ENCODE data around the gene C19orf67. TPM values are rescaled to one million over a fixed set of nuclear protein-coding genes. Genes with fewer than 3 reads are reported as not detected.
"Not testable (repeated sequence)": the region's sequence is repeated elsewhere in the genome, so short reads cannot be mapped to it uniquely, and the experiment has no call there.

C19orf67 gene
- total RNA-seq, 2 experiments from 2014 or later: not detected

DNA sequence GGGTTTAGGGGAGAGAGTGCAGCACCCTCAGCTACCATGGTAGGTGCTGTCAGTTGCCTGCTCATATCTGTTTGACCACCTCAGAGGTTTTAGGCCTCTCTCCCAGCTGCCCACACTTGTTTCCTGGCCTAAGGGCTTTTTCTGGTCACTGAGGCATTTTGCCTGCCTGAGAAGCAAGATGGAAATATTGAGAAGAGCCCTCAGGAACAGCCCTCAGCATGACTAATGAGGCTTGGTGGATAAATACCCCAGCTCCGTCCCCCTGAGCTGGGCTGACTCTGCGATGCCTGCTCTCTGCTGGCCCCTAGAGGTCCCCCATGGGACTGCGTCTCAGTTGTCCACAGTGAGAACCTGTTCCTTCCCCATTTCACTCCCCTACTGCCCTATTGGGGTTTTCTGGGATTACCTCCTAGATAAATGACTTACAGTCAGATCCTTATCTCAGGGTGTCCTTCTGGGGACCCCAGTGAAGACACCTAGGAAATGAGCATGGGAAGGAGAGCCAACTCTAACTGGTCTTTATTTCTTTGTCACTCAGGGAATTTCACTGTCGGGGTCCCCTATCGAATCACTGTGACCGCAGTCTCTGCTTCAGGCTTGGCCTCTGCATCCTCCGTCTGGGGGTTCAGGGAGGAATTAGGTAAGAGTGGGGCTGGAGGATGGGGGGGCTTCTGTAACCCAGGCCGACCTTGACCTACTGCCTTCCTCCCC is 37.0 kb downstream of the C19orf67 start:
- Mint-ChIP-seq H3K4me1 (ENCODE audit: low read depth) (peaks cover 13% of the 10 kb centered on the region), H3K9me3 (no peaks in the 10 kb centered on the region), H3K4me3 (no peak overlapping the region), H3K36me3 (ENCODE audit: low read depth) (peaks cover 60% of the 10 kb centered on the region), H3K27ac (no peak overlapping the region), H3K27me3 (no peaks in the 10 kb centered on the region)
- POLR2A ChIA-PET: interaction anchor here (0.9 kb wide), 1 partner anchor 22 kb away, joined by 3 read pairs; no protein-coding TSS in a partner anchor
- CTCF ChIA-PET: interaction anchor here (0.6 to 6.6 kb wide), 31 partner anchors 11 to 220 kb away, joined by 3 to 69 read pairs (median 4); partner anchors contain the start of genes IL27RA, MISP3 and PALM3
- DNase-seq: peak; percentile 85
- intact Hi-C loops (cut with micrococcal nuclease): no loop called here
- TF ChIP-seq, protein P1, sequence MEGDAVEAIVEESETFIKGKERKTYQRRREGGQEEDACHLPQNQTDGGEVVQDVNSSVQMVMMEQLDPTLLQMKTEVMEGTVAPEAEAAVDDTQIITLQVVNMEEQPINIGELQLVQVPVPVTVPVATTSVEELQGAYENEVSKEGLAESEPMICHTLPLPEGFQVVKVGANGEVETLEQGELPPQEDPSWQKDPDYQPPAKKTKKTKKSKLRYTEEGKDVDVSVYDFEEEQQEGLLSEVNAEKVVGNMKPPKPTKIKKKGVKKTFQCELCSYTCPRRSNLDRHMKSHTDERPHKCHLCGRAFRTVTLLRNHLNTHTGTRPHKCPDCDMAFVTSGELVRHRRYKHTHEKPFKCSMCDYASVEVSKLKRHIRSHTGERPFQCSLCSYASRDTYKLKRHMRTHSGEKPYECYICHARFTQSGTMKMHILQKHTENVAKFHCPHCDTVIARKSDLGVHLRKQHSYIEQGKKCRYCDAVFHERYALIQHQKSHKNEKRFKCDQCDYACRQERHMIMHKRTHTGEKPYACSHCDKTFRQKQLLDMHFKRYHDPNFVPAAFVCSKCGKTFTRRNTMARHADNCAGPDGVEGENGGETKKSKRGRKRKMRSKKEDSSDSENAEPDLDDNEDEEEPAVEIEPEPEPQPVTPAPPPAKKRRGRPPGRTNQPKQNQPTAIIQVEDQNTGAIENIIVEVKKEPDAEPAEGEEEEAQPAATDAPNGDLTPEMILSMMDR (IDR thresholded peaks at IDR 0.05): peak; percentile 96
- ATAC-seq: peak; percentile 97

GRCh38 chr19:14047866-14048265 is 37.7 kb downstream of the C19orf67 start:
- H3K27ac Mint-ChIP-seq; H3K4me3 Mint-ChIP-seq; H3K27me3 Mint-ChIP-seq; H3K9me3 Mint-ChIP-seq; POLR2A ChIA-PET; DNase-seq; intact Hi-C loops (cut with micrococcal nuclease); ATAC-seq: not testable (repeated sequence)
- peaks cover 60% of the 10 kb centered on the region for H3K36me3 Mint-ChIP-seq (ENCODE audit: low read depth)
- CTCF ChIA-PET: interaction anchor here (0.6 to 6.6 kb wide), 29 partner anchors 11 to 219 kb away, joined by 3 to 69 read pairs (median 4); partner anchors contain the start of genes IL27RA, MISP3 and PALM3
- H3K4me1 Mint-ChIP-seq (ENCODE audit: low read depth): peaks cover 14% of the 10 kb centered on the region

DNA sequence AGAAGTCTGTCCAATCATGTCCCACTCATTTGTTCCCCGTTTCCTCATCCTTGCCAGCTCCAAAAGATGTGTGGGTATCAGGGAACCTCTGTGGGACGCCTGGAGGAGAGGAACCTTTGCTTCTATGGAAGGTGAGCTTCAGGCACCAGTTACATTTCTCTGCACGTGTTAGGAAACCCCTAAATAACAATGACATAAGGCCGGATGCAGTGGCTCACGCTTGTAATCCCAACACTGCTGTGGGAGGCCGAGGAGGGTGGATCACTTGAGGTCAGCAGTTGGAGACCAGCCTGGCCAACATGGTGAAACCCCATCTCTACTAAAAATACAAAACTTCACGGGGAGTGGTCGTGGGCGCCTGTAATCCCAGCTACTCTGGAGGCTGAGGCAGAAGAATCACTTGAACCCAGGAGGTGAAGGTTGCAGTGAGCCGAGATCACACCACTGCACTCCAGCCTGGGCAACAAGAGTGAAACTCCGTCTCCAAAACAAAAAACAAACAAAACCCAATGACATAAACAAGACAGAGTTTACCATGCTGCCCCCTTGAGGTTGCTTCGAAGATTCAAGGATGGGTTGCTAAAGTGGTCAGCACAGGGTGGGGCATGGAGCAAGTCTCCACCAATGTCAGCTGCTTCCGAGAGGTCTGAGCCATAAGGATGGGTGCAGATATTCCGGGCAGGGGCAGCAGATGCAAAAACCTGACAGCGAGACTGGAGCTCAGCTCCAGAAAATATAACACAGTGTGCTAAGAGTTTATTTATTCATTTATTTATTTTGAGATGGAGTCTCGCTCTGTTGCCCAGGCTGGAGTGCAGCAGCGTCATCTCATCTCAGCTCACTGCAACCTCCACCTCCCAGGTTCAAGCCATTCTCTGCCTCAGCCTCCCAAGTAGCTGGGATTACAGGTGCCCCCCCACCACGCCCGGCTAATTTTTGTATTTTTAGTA is 42.6 kb downstream of the C19orf67 start:
- H3K27me3 Mint-ChIP-seq; H3K9me3 Mint-ChIP-seq; intact Hi-C loops (cut with micrococcal nuclease); H3K4me3 Mint-ChIP-seq: not testable (repeated sequence)
- Mint-ChIP-seq H3K36me3 (ENCODE audit: low read depth) (peaks cover 48% of the 10 kb centered on the region), H3K27ac (peak overlapping the region; percentile 70), H3K4me1 (ENCODE audit: low read depth) (peaks cover 15% of the 10 kb centered on the region)
- ATAC-seq (peak; percentile 62), DNase-seq (peak; percentile 55)
- ChIA-PET POLR2A (interaction anchor here (1.2 kb wide), 1 partner anchor 11 kb away, joined by 5 read pairs; the partner anchor contains the start of gene IL27RA), CTCF (interaction anchor here (0.8 to 2.1 kb wide), 14 partner anchors 9 to 161 kb away, joined by 3 to 12 read pairs (median 4); partner anchors contain the start of genes IL27RA, MISP3 and RLN3)
- TF ChIP-seq, protein P1 (IDR thresholded peaks at IDR 0.05): peak; percentile 58

DNA sequence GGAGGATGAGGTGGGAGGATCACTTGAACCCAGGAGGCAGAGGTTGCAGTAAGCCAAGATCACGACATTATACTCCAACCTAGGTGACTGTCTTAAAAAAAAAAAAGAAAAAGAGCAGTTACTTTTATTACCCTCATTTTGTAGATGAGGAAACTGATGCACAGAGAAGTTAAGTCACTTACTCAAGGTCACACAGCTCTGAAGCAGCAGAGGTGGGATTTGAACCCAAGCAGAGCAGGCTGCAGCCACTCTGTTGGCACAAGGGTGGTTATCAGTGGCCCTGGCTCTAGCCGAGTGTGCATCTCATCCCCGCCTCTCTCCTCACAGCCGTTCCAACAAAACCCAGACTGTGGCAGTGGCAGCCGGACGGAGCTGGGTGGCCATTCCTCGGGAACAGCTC is 46.4 kb downstream of the C19orf67 start:
- intact Hi-C loops (cut with micrococcal nuclease): loop anchor here (10.0 kb wide), 1 partner anchor 154 kb away; no protein-coding TSS in a partner anchor
- ChIA-PET POLR2A (no interaction called here), CTCF (interaction anchor here (1.5 kb wide), 1 partner anchor 123 kb away, joined by 3 read pairs; no protein-coding TSS in a partner anchor)
- TF ChIP-seq, protein P1 (IDR thresholded peaks at IDR 0.05): no peak
- H3K4me3 Mint-ChIP-seq: no peak overlapping the region
- DNase-seq (no peak), ATAC-seq (no peak)
- no peaks in the 10 kb centered on the region for H3K27me3 Mint-ChIP-seq
- no peaks in the 10 kb centered on the region for H3K9me3 Mint-ChIP-seq
- no peak overlapping the region for H3K27ac Mint-ChIP-seq
- peaks cover 18% of the 10 kb centered on the region for H3K4me1 Mint-ChIP-seq (ENCODE audit: low read depth)
- H3K36me3 Mint-ChIP-seq (ENCODE audit: low read depth): peaks cover 36% of the 10 kb centered on the region

GRCh38 chr19:14035706-14036105 is 49.9 kb downstream of the C19orf67 start:
- ChIA-PET POLR2A (no interaction called here), CTCF (interaction anchor here (1.0 to 1.4 kb wide), 3 partner anchors 13 to 156 kb away, joined by 3 to 4 read pairs (median 4); no protein-coding TSS in a partner anchor)
- Mint-ChIP-seq H3K36me3 (ENCODE audit: low read depth) (peaks cover 32% of the 10 kb centered on the region), H3K27me3 (no peaks in the 10 kb centered on the region), H3K4me1 (ENCODE audit: low read depth) (peaks cover 25% of the 10 kb centered on the region), H3K27ac (no peak overlapping the region), H3K9me3 (no peaks in the 10 kb centered on the region), H3K4me3 (no peak overlapping the region)
- TF ChIP-seq, protein P1 (IDR thresholded peaks at IDR 0.05): no peak
- no peak for ATAC-seq
- no peak for DNase-seq
- intact Hi-C loops (cut with micrococcal nuclease): loop anchor here (10.0 kb wide), 1 partner anchor 151 kb away; no protein-coding TSS in a partner anchor

DNA sequence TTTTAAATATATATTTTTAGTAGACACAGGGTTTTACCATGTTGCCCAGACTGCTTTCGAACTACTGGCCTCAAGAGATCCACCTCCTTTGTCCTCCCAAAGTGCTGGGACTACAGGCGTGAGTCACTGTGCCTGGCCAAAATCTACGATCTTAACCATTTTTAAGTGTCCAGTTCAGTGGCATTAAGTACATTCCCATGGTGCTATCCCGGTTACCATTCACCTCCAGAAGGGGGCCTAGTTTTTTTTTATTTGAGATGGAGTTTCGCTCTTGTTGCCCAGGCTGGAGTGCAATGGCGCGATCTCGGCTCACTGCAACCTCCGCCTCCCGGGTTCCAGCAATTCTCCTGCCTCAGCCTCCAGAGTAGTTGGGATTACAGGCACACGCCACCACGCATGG is 50.4 kb downstream of the C19orf67 start:
- intact Hi-C loops (cut with micrococcal nuclease): loop anchor here (10.0 kb wide), 1 partner anchor 150 kb away; no protein-coding TSS in a partner anchor
- ChIA-PET POLR2A (interaction anchor here (1.0 kb wide), 1 partner anchor 42 kb away, joined by 3 read pairs; no protein-coding TSS in a partner anchor), CTCF (interaction anchor here (0.9 to 1.4 kb wide), 3 partner anchors 12 to 36 kb away, joined by 3 to 4 read pairs (median 3); no protein-coding TSS in a partner anchor)
- Mint-ChIP-seq H3K4me1 (ENCODE audit: low read depth) (peaks cover 25% of the 10 kb centered on the region), H3K36me3 (ENCODE audit: low read depth) (peaks cover 32% of the 10 kb centered on the region)
- not testable (repeated sequence) for H3K4me3 Mint-ChIP-seq, ATAC-seq, DNase-seq, H3K9me3 Mint-ChIP-seq, H3K27me3 Mint-ChIP-seq, H3K27ac Mint-ChIP-seq
